SU-DHL-6 (cell line): ENCODE data around the gene RLN3.
"Not testable (repeated sequence)": the region's sequence is repeated elsewhere in the genome, so short reads cannot be mapped to it uniquely, and the experiment has no call there.

Experiments used
- H2AFZ ChIP-seq: fragments of 200-600 bp; sonication (generic); 2 replicates; pipeline ENCODE4 v1.6.1; 2014; ENCODE audit warnings: low read depth, mild to moderate bottlenecking, moderate library complexity, mixed read lengths, antibody characterized with exemption, low read length; ENCODE audit not compliant: severe bottlenecking
- H3F3A ChIP-seq: fragments of 200-600 bp; shearing (Covaris generic); 2 replicates; pipeline ENCODE4 v1.6.0; 2016; ENCODE audit warnings: antibody characterized with exemption, mild to moderate bottlenecking; ENCODE audit not compliant: insufficient read depth
- H3K27ac ChIP-seq: fragments of 200-600 bp; sonication (generic); 2 replicates; pipeline ENCODE4 v1.5.1; 2016; ENCODE audit warnings: low read depth, mild to moderate bottlenecking, low read length, moderate library complexity, mixed read lengths
- H3K27me3 ChIP-seq: fragments of 200-600 bp; sonication (generic), shearing (Covaris generic); 2 replicates; pipeline ENCODE4 v1.6.0; 2014; ENCODE audit warnings: mild to moderate bottlenecking, low read length
- H3K36me3 ChIP-seq: fragments of 200-600 bp; sonication (generic); 2 replicates; pipeline ENCODE4 v1.6.1; 2014; ENCODE audit warnings: mild to moderate bottlenecking, low read length, mixed read lengths
- H3K4me2 ChIP-seq: fragments of 300-600, 200-600 bp; shearing (Covaris generic), sonication (generic); 2 replicates; pipeline ENCODE4 v1.6.0; 2014; ENCODE audit warnings: low read length, low read depth, mild to moderate bottlenecking; ENCODE audit not compliant: poor library complexity, severe bottlenecking
- H3K4me3 ChIP-seq: fragments of 200-600 bp; sonication (generic); 2 replicates; pipeline ENCODE4 v1.5.1; 2014; ENCODE audit warnings: antibody characterized with exemption, low read length, mild to moderate bottlenecking, mixed read lengths; ENCODE audit not compliant: insufficient read depth, poor library complexity, severe bottlenecking
- H3K79me2 ChIP-seq: fragments of 200-600 bp; sonication (generic); 2 replicates; pipeline ENCODE4 v1.6.1; 2014; ENCODE audit warnings: mild to moderate bottlenecking, low read length, moderate library complexity; ENCODE audit not compliant: insufficient read depth
- H3K9ac ChIP-seq: fragments of 200-600 bp; sonication (generic); 2 replicates; pipeline ENCODE4 v1.7.0; 2014; ENCODE audit warnings: mild to moderate bottlenecking, low read length
- H3K9me2 ChIP-seq: fragments of 200-600 bp; sonication (generic); replicated peaks from 2 replicates; pipeline ENCODE4 v1.6.1; 2014; ENCODE audit warnings: low read length; ENCODE audit not compliant: insufficient read depth
- H3K9me3 ChIP-seq: fragments of 200-600 bp; sonication (generic); 2 replicates; pipeline ENCODE4 v1.6.1; 2014; ENCODE audit warnings: low read length, mixed read lengths; ENCODE audit not compliant: insufficient read depth
- H4K20me1 ChIP-seq: fragments of 200-600 bp; sonication (generic); 2 replicates; pipeline ENCODE4 v1.6.1; 2014; ENCODE audit warnings: low read depth, mild to moderate bottlenecking, antibody characterized with exemption, low read length, moderate library complexity, mixed read lengths
- CTCF ChIP-seq: fragments of 200-600 bp; sonication (generic); IDR thresholded peaks from one replicate; pipeline ENCODE4 v1.5.1; 2017; ENCODE audit warnings: antibody characterized with exemption, mild to moderate bottlenecking, low read length, moderate library complexity; ENCODE audit not compliant: insufficient read depth, poor library complexity, severe bottlenecking
- EZH2phosphoT487 ChIP-seq: fragments of 200-600 bp; sonication (generic), shearing (Covaris generic); conservative IDR thresholded peaks from 2 replicates; pipeline ENCODE4 v1.6.1; 2018; ENCODE audit warnings: mild to moderate bottlenecking, antibody characterized with exemption, low read length, moderate library complexity, mixed read lengths

Gene RLN3

DNA sequence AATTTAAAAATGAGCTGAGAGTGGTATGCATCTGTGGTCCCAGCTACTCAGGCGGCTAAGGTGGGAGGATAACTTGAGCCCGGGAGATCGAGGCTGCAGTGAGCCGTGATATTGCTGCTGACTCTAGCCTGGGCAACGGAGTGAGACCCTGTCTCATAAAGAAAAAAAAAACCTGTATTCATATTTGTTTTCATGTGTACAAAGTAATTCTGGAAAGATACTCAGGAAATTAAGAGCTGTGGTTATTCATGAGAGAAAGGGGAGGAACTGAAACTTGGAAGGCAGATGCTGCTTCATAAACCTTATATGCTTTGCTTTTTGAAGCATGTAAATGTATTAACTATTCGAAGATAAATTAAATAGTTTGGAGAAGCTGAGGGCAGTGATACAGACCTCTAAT lies 8.8 kb upstream of the RLN3 start:
- peak overlapping the region; percentile 70 for H3K27ac ChIP-seq
- no peak overlapping the region for H3K9ac ChIP-seq
- no peak for TF ChIP-seq EZH2phosphoT487
- H3K36me3 ChIP-seq, result no peaks in the 10 kb centered on the region
- no peaks in the 10 kb centered on the region for H3K27me3 ChIP-seq
- H3F3A ChIP-seq, result peaks cover 24% of the 10 kb centered on the region; the same call in 1 of the 2 replicates
- H3K4me2 ChIP-seq, result peak overlapping the region; percentile 70
- H3K9me2 ChIP-seq, result no peaks in the 10 kb centered on the region
- H3K9me3 ChIP-seq, result no peaks in the 10 kb centered on the region
- peak overlapping the region; percentile 8 for H3K4me3 ChIP-seq
- no peaks in the 10 kb centered on the region for H4K20me1 ChIP-seq
- H2AFZ ChIP-seq, result no peak overlapping the region
- H3K79me2 ChIP-seq, result no peaks in the 10 kb centered on the region

GRCh38 chr19:14019739-14020138 lies 8.2 kb upstream of the RLN3 start:
- H3K4me2 ChIP-seq, H4K20me1 ChIP-seq, H3K9me2 ChIP-seq, H3K27ac ChIP-seq, H3K79me2 ChIP-seq, H3K27me3 ChIP-seq, H3K9me3 ChIP-seq, H3K4me3 ChIP-seq, H2AFZ ChIP-seq, H3K9ac ChIP-seq, H3K36me3 ChIP-seq: not testable (repeated sequence)
- peaks cover 24% of the 10 kb centered on the region; the same call in 1 of the 2 replicates for H3F3A ChIP-seq

GRCh38 chr19:14021474-14021873 lies 6.5 kb upstream of the RLN3 start:
- Histone ChIP-seq H3K27ac (no peak overlapping the region), H3F3A (peaks cover 17% of the 10 kb centered on the region; the same call in 1 of the 2 replicates), H3K79me2 (no peaks in the 10 kb centered on the region), H2AFZ (no peak overlapping the region), H3K4me2 (no peak overlapping the region), H3K27me3 (no peaks in the 10 kb centered on the region), H3K9me2 (no peaks in the 10 kb centered on the region), H3K36me3 (no peaks in the 10 kb centered on the region), H3K4me3 (no peak overlapping the region), H3K9ac (no peak overlapping the region), H4K20me1 (no peaks in the 10 kb centered on the region), H3K9me3 (no peaks in the 10 kb centered on the region)
- TF ChIP-seq CTCF (no peak), EZH2phosphoT487 (no peak)

- no peak overlapping the region for H3K4me2 ChIP-seq
- H3K79me2 ChIP-seq, result no peaks in the 10 kb centered on the region
- H4K20me1 ChIP-seq, result no peaks in the 10 kb centered on the region
- peaks cover 17% of the 10 kb centered on the region; the same call in 1 of the 2 replicates for H3F3A ChIP-seq
- no peak overlapping the region for H3K27ac ChIP-seq
- H3K36me3 ChIP-seq, result no peaks in the 10 kb centered on the region
- no peak overlapping the region for H3K9ac ChIP-seq
- no peak overlapping the region for H2AFZ ChIP-seq
- TF ChIP-seq EZH2phosphoT487 (no peak), CTCF (no peak)
- H3K9me3 ChIP-seq, result no peaks in the 10 kb centered on the region
- no peaks in the 10 kb centered on the region for H3K27me3 ChIP-seq
- no peak overlapping the region for H3K4me3 ChIP-seq
- no peaks in the 10 kb centered on the region for H3K9me2 ChIP-seq
These were observed 5.5 kb upstream of the RLN3 start for GRCh38 chr19:14022469-14022868.
